ENCODE data around the gene CYP11A1. TPM values are rescaled to one million over a fixed set of nuclear protein-coding genes. Genes with fewer than 3 reads are reported as not detected.

CYP11A1 gene
- total RNA-seq, 1 experiment from 2014 or later: 1.7 TPM

DNA sequence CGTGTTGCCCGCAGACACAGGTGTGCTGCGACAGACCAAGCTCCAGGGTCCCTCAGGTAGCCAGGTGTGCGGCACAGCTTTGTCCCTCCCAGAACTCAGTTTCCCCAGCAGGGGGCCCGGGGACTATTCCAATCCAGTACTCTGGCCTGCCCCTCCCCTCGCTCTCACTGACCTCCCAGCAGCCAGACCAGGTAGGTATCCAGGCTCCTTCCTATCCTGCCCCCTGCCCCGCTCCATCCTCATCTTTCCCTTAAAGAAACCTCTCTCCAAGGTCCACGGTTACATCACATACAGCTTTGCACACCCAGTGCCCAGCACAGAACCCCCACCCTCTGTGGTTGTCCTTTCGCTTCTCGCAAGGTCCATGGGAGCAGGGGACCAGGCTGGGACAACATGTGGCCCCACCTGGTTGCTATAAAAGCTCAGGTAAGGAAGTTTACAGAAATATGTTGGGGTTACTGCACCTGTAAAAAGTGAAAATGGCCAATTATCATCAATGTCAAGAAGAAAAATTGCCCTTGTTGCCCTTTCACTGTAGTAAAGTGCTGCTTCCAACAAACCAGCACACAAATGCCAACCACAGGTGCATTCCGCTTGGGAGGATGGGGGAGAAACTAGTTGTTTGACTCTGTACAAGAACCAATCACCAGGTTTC, 7.3 kb upstream of the CYP11A1 start:
- Mint-ChIP-seq H3K9me3 (no peaks in the 10 kb centered on the region), H3K36me3 (ENCODE audit: insufficient read depth in 1 of 3, low read depth in 3 of 3) (no peaks in the 10 kb centered on the region), H3K4me1 (peaks cover 21 to 22% of the 10 kb centered on the region in 2 experiments), H3K27ac (peak overlapping the region in 2 of 3 experiments; percentile 63 to 74; a peak in 3 of 7 replicates), H3K4me3 (peak overlapping the region; percentile 69 to 82), H3K27me3 (ENCODE audit: low read depth) (peaks cover 19% of the 10 kb centered on the region)
- no peak overlapping the region for H3K18ac ChIP-seq (ENCODE audit: insufficient read length, low read depth, low read length)
- H2BK12ac ChIP-seq (ENCODE audit: insufficient read length, low read depth, low read length): no peak overlapping the region
- H2AFZ ChIP-seq (ENCODE audit: low read length): no peak overlapping the region
- no peak overlapping the region for H2BK5ac ChIP-seq (ENCODE audit: insufficient read length, low read length)
- no peak for DNase-seq
- H2AK5ac ChIP-seq (ENCODE audit: insufficient read length, low read length): no peak overlapping the region
- no peak overlapping the region for H3T11ph ChIP-seq (ENCODE audit: low read length)
- no peak overlapping the region for H3K23ac ChIP-seq (ENCODE audit: insufficient read length, low read depth, low read length)
- H4K91ac ChIP-seq (ENCODE audit: insufficient read length, low read depth, low read length): no peak overlapping the region
- H2BK120ac ChIP-seq (ENCODE audit: low read depth, low read length, poor library complexity, severe bottlenecking): no peak overlapping the region
- H2BK20ac ChIP-seq (ENCODE audit: low read depth, low read length, poor library complexity, severe bottlenecking): no peak overlapping the region
- TF ChIP-seq, protein P1, sequence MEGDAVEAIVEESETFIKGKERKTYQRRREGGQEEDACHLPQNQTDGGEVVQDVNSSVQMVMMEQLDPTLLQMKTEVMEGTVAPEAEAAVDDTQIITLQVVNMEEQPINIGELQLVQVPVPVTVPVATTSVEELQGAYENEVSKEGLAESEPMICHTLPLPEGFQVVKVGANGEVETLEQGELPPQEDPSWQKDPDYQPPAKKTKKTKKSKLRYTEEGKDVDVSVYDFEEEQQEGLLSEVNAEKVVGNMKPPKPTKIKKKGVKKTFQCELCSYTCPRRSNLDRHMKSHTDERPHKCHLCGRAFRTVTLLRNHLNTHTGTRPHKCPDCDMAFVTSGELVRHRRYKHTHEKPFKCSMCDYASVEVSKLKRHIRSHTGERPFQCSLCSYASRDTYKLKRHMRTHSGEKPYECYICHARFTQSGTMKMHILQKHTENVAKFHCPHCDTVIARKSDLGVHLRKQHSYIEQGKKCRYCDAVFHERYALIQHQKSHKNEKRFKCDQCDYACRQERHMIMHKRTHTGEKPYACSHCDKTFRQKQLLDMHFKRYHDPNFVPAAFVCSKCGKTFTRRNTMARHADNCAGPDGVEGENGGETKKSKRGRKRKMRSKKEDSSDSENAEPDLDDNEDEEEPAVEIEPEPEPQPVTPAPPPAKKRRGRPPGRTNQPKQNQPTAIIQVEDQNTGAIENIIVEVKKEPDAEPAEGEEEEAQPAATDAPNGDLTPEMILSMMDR (conservative IDR thresholded peaks at IDR 0.05): no peak; the same call in 2 of the 3 replicates
- no peaks in the 10 kb centered on the region for H3K79me1 ChIP-seq (ENCODE audit: insufficient read depth, low read depth, low read length, poor library complexity, severe bottlenecking)
- no peaks in the 10 kb centered on the region; the same call in 1 of the 2 replicates for H3K27me3 ChIP-seq (ENCODE audit: insufficient read depth, low read length)
- WGBS (ENCODE audit: extremely low coverage, insufficient read length, low lambda C conversion rate): no CpG with 5 or more reads among the region's 11 CpGs
- no peak overlapping the region for H4K5ac ChIP-seq (ENCODE audit: insufficient read length, low read depth, low read length)
- H3K14ac ChIP-seq (ENCODE audit: insufficient read depth, low read length): no peak overlapping the region
- H3K27ac ChIP-seq (ENCODE audit: insufficient read length, low read depth, low read length): no peak overlapping the region
- no peaks in the 10 kb centered on the region for H3K9me3 ChIP-seq (ENCODE audit: control insufficient read depth, low read depth, low read length)
- peak overlapping the region; percentile 50 for H3K4me2 ChIP-seq (ENCODE audit: insufficient read depth, insufficient read length, low read length)
- H3K23me2 ChIP-seq (ENCODE audit: insufficient read length, low read depth, low read length, poor library complexity, severe bottlenecking): peaks cover 11% of the 10 kb centered on the region
- no peaks in the 10 kb centered on the region for H3K79me2 ChIP-seq (ENCODE audit: insufficient read depth, low read length)
- H3K4ac ChIP-seq (ENCODE audit: low read depth, low read length): no peak overlapping the region
- H3K4me1 ChIP-seq (ENCODE audit: insufficient read depth, low read length): no peaks in the 10 kb centered on the region; the same call in 1 of the 2 replicates
- H2BK15ac ChIP-seq (ENCODE audit: low read depth, low read length): no peak overlapping the region
- no peak overlapping the region for H3K9ac ChIP-seq (ENCODE audit: extremely low read depth, insufficient read length, low read length)
- no peak overlapping the region for H3K56ac ChIP-seq (ENCODE audit: insufficient read length, low read depth, low read length)
- no peaks in the 10 kb centered on the region for H4K20me1 ChIP-seq (ENCODE audit: control insufficient read depth, insufficient read depth, insufficient read length)
- no peak overlapping the region for H4K8ac ChIP-seq (replicated peaks; ENCODE audit: insufficient read length, low read depth, low read length)
